MCF 10A (cell line): ENCODE data around the gene SLC25A17. TPM values are rescaled to one million over a fixed set of nuclear protein-coding genes. Genes with fewer than 3 reads are reported as not detected.
A peak's percentile ranks its signal among the peaks of the same experiment; 100 is the strongest.

Experiments used
- BruUV-seq: library from RNA; stranded (reverse); fragments of 400-500 nt; replicated peaks from 2 replicates; lab custom pipeline; 2021; lab: Mats Ljungman, UMichigan
- CTCF ChIA-PET: fragments of 300-600 bp; sonication (Branson Sonifier 250); formaldehyde crosslinking; extraction: SDS; loops from one replicate; lab custom pipeline; 2021; ENCODE audit warnings: antibody characterized with exemption, inconsistent platforms; lab: Yijun Ruan, JAX
- POLR2A ChIA-PET: fragments of 300-600, 350-650 bp; sonication (Branson Sonifier 250); formaldehyde crosslinking; extraction: SDS; loops from one replicate; lab custom pipeline; 2020; ENCODE audit warnings: antibody characterized with exemption, inconsistent platforms; lab: Yijun Ruan, JAX
- DNase-seq: peaks from one replicate; pipeline ENCODE4 v3.0.0-alpha.2; 2018; ENCODE audit not compliant: unreplicated experiment
- H3K27ac Mint-ChIP-seq: one replicate; pipeline ENCODE4 v1.8.0; 2022; ENCODE audit warnings: mild to moderate bottlenecking, low read depth, mixed read lengths; ENCODE audit not compliant: unreplicated experiment
- H3K27me3 Mint-ChIP-seq: one replicate; pipeline ENCODE4 v1.8.0; 2022; ENCODE audit warnings: mixed read lengths; ENCODE audit not compliant: insufficient read depth, unreplicated experiment
- H3K36me3 Mint-ChIP-seq: one replicate; pipeline ENCODE4 v1.8.0; 2022; ENCODE audit warnings: mild to moderate bottlenecking, moderate library complexity, mixed read lengths; ENCODE audit not compliant: insufficient read depth, unreplicated experiment
- H3K4me1 Mint-ChIP-seq: one replicate; pipeline ENCODE4 v1.8.0; 2022; ENCODE audit warnings: mixed read lengths; ENCODE audit not compliant: insufficient read depth, unreplicated experiment
- H3K4me3 Mint-ChIP-seq: one replicate; pipeline ENCODE4 v1.8.0; 2022; ENCODE audit warnings: mild to moderate bottlenecking, moderate library complexity, mixed read lengths; ENCODE audit not compliant: unreplicated experiment
- H3K9me3 Mint-ChIP-seq: one replicate; pipeline ENCODE4 v1.8.0; 2022; ENCODE audit warnings: mixed read lengths; ENCODE audit not compliant: unreplicated experiment
- intact Hi-C: fragments of 100-400 bp; cut with micrococcal nuclease; formaldehyde crosslinking; loops from 2 replicates; pipeline ENCODE4 v1.14.1; 2022
- total RNA-seq: library from RNA; stranded (reverse); gene quantifications from 2 replicates; pipeline ENCODE4 v1.2.3, GENCODE V29; 2022
- TF ChIP-seq, protein P1 (sequence below): fragments of 200-600 bp; IDR thresholded peaks from one replicate; pipeline ENCODE4 v1.8.0; 2022; ENCODE audit warnings: antibody characterized with exemption, mild to moderate bottlenecking; ENCODE audit not compliant: unreplicated experiment

SLC25A17 gene
- total RNA-seq, 1 experiment from 2014 or later = 22.3 TPM

DNA sequence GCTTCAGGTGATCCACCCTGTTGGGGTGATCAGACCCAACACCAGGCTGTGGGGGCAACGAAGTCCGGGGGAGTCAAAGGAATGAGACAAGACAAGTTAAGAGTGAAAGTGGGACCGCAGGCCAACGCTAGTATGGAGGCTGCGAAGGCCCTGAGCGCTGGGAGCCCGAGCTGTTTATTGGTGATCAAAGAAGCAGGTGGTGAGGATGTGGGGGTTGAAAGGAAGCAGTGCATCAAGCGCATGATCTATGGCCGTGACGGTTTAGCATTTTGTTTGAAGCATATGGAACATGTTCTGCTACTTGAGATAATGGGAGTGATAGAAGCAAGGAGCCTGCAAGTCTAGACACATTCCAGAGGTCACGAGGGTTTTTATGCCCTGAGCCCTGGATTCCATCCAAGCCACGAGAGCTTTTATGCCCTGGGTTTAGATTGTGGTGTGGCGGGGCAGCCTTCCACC, 90.4 kb downstream of the SLC25A17 start:
- peak overlapping the region; percentile 50 for H3K27ac Mint-ChIP-seq
- peak; percentile 28 for DNase-seq
- ChIA-PET CTCF (interaction anchor here (0.6 to 2.5 kb wide), 2 partner anchors 46 to 1195 kb away, joined by 3 to 9 read pairs; no protein-coding TSS in a partner anchor), POLR2A (interaction anchor here (0.6 to 1.7 kb wide), 8 partner anchors 9 to 127 kb away, joined by 3 to 5 read pairs (median 4); partner anchors contain the start of gene ST13)
- H3K4me1 Mint-ChIP-seq = peaks cover 31% of the 10 kb centered on the region
- no peaks in the 10 kb centered on the region for H3K27me3 Mint-ChIP-seq
- TF ChIP-seq, protein P1, sequence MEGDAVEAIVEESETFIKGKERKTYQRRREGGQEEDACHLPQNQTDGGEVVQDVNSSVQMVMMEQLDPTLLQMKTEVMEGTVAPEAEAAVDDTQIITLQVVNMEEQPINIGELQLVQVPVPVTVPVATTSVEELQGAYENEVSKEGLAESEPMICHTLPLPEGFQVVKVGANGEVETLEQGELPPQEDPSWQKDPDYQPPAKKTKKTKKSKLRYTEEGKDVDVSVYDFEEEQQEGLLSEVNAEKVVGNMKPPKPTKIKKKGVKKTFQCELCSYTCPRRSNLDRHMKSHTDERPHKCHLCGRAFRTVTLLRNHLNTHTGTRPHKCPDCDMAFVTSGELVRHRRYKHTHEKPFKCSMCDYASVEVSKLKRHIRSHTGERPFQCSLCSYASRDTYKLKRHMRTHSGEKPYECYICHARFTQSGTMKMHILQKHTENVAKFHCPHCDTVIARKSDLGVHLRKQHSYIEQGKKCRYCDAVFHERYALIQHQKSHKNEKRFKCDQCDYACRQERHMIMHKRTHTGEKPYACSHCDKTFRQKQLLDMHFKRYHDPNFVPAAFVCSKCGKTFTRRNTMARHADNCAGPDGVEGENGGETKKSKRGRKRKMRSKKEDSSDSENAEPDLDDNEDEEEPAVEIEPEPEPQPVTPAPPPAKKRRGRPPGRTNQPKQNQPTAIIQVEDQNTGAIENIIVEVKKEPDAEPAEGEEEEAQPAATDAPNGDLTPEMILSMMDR = no peak
- no peaks in the 10 kb centered on the region for H3K36me3 Mint-ChIP-seq
- intact Hi-C loops = no loop called here
- no peaks in the 10 kb centered on the region for H3K9me3 Mint-ChIP-seq
- H3K4me3 Mint-ChIP-seq = no peak overlapping the region
- BruUV-seq = no TSS peak

DNA sequence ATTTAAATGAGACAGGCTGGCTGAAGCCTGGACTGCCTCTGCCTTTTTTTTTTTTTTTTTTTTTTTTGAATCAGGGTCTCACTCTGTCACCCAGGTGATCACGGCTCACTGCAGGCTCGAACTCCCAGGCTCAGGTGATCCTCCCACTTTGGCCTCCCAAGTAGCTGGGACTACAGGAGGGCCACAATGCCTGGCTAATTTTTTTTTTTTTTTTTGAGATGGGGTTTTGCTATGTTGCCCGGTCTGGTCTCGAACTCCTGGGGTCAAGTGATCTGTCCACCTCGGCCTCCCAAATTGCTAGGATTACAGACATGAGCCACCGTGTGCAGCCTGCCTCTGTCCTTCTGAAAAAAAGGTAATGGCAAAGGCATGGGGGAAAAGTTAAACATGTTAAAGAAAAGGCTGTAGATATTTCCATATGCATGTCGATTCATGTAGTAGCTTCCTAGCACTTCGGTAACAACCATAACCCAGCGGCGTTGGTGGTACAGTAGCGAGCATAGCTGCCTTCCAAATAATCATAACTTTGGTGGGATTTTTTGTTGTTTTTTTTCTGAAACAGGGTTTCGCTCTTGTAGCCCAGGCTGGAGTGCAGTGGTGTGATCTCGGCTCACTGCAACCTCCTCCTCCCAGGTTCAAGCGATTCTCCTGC, 91.1 kb downstream of the SLC25A17 start:
- DNase-seq = no peak
- POLR2A ChIA-PET = interaction anchor here (0.7 to 1.7 kb wide), 7 partner anchors 16 to 943 kb away, joined by 3 to 5 read pairs (median 4); partner anchors contain the start of gene ST13
- peaks cover 29% of the 10 kb centered on the region for H3K4me1 Mint-ChIP-seq
- H3K9me3 Mint-ChIP-seq = no peaks in the 10 kb centered on the region
- no peak overlapping the region for H3K4me3 Mint-ChIP-seq
- no peaks in the 10 kb centered on the region for H3K27me3 Mint-ChIP-seq
- no peaks in the 10 kb centered on the region for H3K36me3 Mint-ChIP-seq
- CTCF ChIA-PET = interaction anchor here (0.6 to 2.5 kb wide), 2 partner anchors 45 to 212 kb away, joined by 3 to 9 read pairs; no protein-coding TSS in a partner anchor
- peak overlapping the region; percentile 50 for H3K27ac Mint-ChIP-seq
- no TSS peak for BruUV-seq
- TF ChIP-seq, protein P1 = no peak
- intact Hi-C loops = no loop called here

DNA sequence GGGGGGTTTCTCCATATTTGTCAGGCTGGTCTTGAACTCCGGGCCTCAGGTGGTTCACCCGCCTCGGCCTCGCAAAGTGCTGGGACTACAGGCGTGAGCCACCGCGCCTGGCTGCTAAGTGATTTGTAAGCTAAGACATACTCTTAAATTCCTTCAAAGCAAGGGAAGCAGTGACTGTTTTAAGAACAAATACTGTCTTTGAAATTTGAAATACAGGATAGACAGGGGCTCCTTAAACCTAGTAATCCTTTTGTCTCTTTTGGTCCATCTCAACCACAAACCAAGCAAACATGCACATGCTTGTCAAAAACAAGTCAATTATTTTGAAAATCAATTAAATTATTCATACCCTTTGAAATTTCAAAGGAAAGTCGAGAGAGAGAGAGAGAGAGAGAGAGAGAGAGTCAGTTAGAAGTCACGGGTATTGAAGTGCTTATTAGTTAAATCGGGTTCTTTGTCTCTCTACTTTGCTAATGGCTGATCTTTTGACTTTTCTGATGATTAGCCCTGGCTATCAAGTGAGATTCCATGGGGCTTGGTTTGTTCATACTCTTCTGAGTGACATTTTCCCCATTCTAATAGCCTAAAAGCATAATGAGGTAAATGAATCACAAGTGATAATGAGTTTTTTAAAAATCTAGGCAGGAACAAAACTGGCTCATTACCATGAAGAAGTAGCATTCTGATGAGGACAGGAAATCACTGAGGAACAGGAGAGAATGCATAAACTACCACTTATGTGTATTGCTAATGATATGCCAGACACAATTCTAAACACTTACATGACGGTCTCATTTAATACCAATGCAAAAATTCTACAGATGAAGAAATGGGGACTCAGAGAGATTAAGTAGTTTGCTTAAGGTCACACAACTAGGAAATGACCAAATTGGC, 91.8 kb downstream of the SLC25A17 start:
- TF ChIP-seq, protein P1 = no peak
- Mint-ChIP-seq H3K4me3 (no peak overlapping the region), H3K27me3 (no peaks in the 10 kb centered on the region), H3K4me1 (peaks cover 21% of the 10 kb centered on the region), H3K9me3 (no peaks in the 10 kb centered on the region), H3K27ac (no peak overlapping the region), H3K36me3 (no peaks in the 10 kb centered on the region)
- ChIA-PET POLR2A (interaction anchor here (0.5 to 1.7 kb wide), 4 partner anchors 16 to 1408 kb away, joined by 3 to 5 read pairs (median 4); partner anchors contain the start of genes RPL3 and ST13), CTCF (interaction anchor here (1.0 kb wide), 1 partner anchor 275 kb away, joined by 4 read pairs; no protein-coding TSS in a partner anchor)
- intact Hi-C loops = no loop called here
- no peak for DNase-seq
- no TSS peak for BruUV-seq
